K562 (cell line): ENCODE results near the gene ETV7. TPM values are rescaled to one million over a fixed set of nuclear protein-coding genes. Genes with fewer than 3 reads are reported as not detected.

ENCODE experiments used
- CBFB ChIP-seq: sonication (generic); formaldehyde crosslinking; IDR thresholded peaks from 2 replicates; pipeline ENCODE4 v1.4.0; 2020; ENCODE audit warnings: mild to moderate bottlenecking, missing genetic modification reagents
- COPS2 ChIP-seq: fragments of 450-650 bp; conservative IDR thresholded peaks from 2 replicates; pipeline ENCODE4 v1.6.1; 2016; ENCODE audit warnings: mild to moderate bottlenecking, moderate library complexity
- HDAC8 ChIP-seq: fragments of 450-650 bp; IDR thresholded peaks from 2 replicates; pipeline ENCODE4 v1.6.1; 2016; ENCODE audit warnings: mild to moderate bottlenecking, missing genetic modification characterization, moderate library complexity, missing compliant biosample characterization
- MAFK ChIP-seq: IDR thresholded peaks from 2 replicates; pipeline ENCODE4 v1.6.1; 2011; ENCODE audit warnings: low read length, improper control_type of control experiment
- MCM2 ChIP-seq: fragments of 450-650 bp; IDR thresholded peaks from 2 replicates; pipeline ENCODE4 v1.6.1; 2017; ENCODE audit warnings: low read depth, mild to moderate bottlenecking
- NEUROD1 ChIP-seq: fragments of 150-350 bp; IDR thresholded peaks from 2 replicates; pipeline ENCODE4 v1.6.1; 2014; ENCODE audit warnings: borderline replicate concordance, low read length, low read depth; ENCODE audit not compliant: partially characterized antibody
- POU5F1 ChIP-seq: fragments of 150-350 bp; IDR thresholded peaks from 2 replicates; pipeline ENCODE4 v1.6.1; 2014; ENCODE audit warnings: borderline replicate concordance, low read length, low read depth, mild to moderate bottlenecking; ENCODE audit not compliant: partially characterized antibody
- PPARD ChIP-seq: fragments of 250-450 bp; sonication (Bioruptor Pico); IDR thresholded peaks from 2 replicates; pipeline ENCODE4 v1.8.0; 2022; ENCODE audit warnings: inconsistent platforms, mild to moderate bottlenecking, moderate library complexity
- RERE ChIP-seq: sonication (generic); formaldehyde crosslinking; IDR thresholded peaks from 2 replicates; pipeline ENCODE4 v1.8.0; 2023; ENCODE audit warnings: missing genetic modification reagents, mild to moderate bottlenecking, borderline replicate concordance
- RNF219 ChIP-seq: fragments of 250-450 bp; sonication (Bioruptor Pico); IDR thresholded peaks from 2 replicates; pipeline ENCODE4 v1.5.0; 2022; ENCODE audit warnings: mild to moderate bottlenecking
- TRIM25 ChIP-seq: fragments of 450-650 bp; IDR thresholded peaks from 2 replicates; pipeline ENCODE4 v1.7.0; 2016; ENCODE audit warnings: borderline replicate concordance
- UBTF ChIP-seq, 2 experiments: IDR thresholded peaks; 2 replicates each; pipeline ENCODE4 v1.6.1; 2012; ENCODE audit warnings: improper control_type of control experiment in 2 of 2, low read depth in 2 of 2, low read length in 2 of 2, borderline replicate concordance in 1 of 2
- ZFP1 ChIP-seq: fragments of 450-650 bp; formaldehyde crosslinking; IDR thresholded peaks from 2 replicates; pipeline ENCODE4 v1.4.0; 2020; ENCODE audit warnings: mild to moderate bottlenecking, mixed read lengths
- ZNF23 ChIP-seq: fragments of 250-450 bp; sonication (Bioruptor Pico); IDR thresholded peaks from 2 replicates; pipeline ENCODE4 v1.4.0; 2020; ENCODE audit warnings: mild to moderate bottlenecking
- ZNF699 ChIP-seq: fragments of 250-450 bp; sonication (Bioruptor Pico); IDR thresholded peaks from 2 replicates; pipeline ENCODE4 v1.8.0; 2021; ENCODE audit warnings: mild to moderate bottlenecking, moderate library complexity; ENCODE audit not compliant: insufficient replicate concordance
- polyA plus RNA-seq, 8 experiments: library from polyadenylated mRNA; depleted of rRNA in 4 of 8; stranded (reverse) in 5 of 8; unstranded in 3 of 8; fragments of >200 nt; fragmentation: Nextera tagmentation in 2 of 8; fragmentation: Illumina TruSeq in 1 of 8; extraction: Ambion mirVana in 2 of 8; extraction: Trizol in 1 of 8; gene quantifications; 2 replicates each; pipeline versions ENCODE4 v1.2.1 to v1.2.3, GENCODE V29; 2011 to 2014; ENCODE audit warnings: inconsistent platforms in 1 of 8, missing spikeins in 1 of 8
- total RNA-seq, 7 experiments: library from RNA; depleted of rRNA in 6 of 7; stranded (reverse); fragments of >200 nt in 6 of 7; fragmentation: Illumina TruSeq in 2 of 7; extraction: Trizol in 2 of 7; gene quantifications; 2 replicates each; pipeline versions ENCODE4 v1.2.1 to v1.2.3, GENCODE V29; 2011 to 2021; ENCODE audit warnings: low replicate concordance in 1 of 7

Gene ETV7
- total and polyA plus RNA-seq, 9 of the 15 experiments (the other 6 are each of a cell fraction or from before 2014, with no cell fraction given) = 0.07 to 0.22 (median 0.14) TPM; not detected in 3

GRCh38 chr6:36423101-36423824 lies 35.8 kb upstream of the ETV7 start (continued):
- TF ChIP-seq RERE (CRISPR knock-in tag) (no peak), CBFB (0 out of 2 replicates have a peak, but pooled peaks have one; percentile 16), UBTF (IDR thresholded peaks at IDR 0.05; ENCODE audit: borderline replicate concordance in 1 of 2, low read depth in 2 of 2, low read length in 2 of 2) (0 out of 4 replicates have a peak, but pooled peaks have one; percentile 21 to 52), ZFP1 (0 out of 2 replicates have a peak, but pooled peaks have one; percentile 39), ZNF699 (no peak), MCM2 (no peak), POU5F1 (no peak), COPS2 (no peak), ZNF23 (CRISPR knock-in tag) (no peak), RNF219 (CRISPR knock-in tag) (no peak), MAFK (peak; percentile 44), NEUROD1 (no peak), PPARD (CRISPR knock-in tag) (no peak), TRIM25 (no peak), HDAC8 (tag) (no peak)
